Measurements from ENCODE around the gene IFITM1. TPM values are rescaled to one million over a fixed set of nuclear protein-coding genes. Genes with fewer than 3 reads are reported as not detected.

The IFITM1 gene
- total and polyA plus RNA-seq, 2 of the 13 experiments (the other 11 are each of a cell fraction or from before 2014, with no cell fraction given), result 0.38 to 11.1 TPM

GRCh38 chr11:326842-327580 lies 13.2 kb downstream of the IFITM1 start (continued):
- TF ChIP-seq ZGPAT (CRISPR knock-in tag; IDR thresholded peaks at IDR 0.05) (no peak), IRF9 (CRISPR knock-in tag; IDR thresholded peaks at IDR 0.05; ENCODE audit: borderline replicate concordance) (no peak), SIN3A (IDR thresholded peaks at IDR 0.05; ENCODE audit: borderline replicate concordance, low read depth, low read length) (no peak), ETV5 (CRISPR knock-in tag; IDR thresholded peaks at IDR 0.05; ENCODE audit: borderline replicate concordance) (peak; percentile 29; the same call in 1 of the 2 replicates), ZNF691 (CRISPR knock-in tag; IDR thresholded peaks at IDR 0.05; ENCODE audit: borderline replicate concordance, low read depth) (0 out of 2 replicates have a peak, but pooled peaks have one; percentile 57), ZNF3 (CRISPR knock-in tag; IDR thresholded peaks at IDR 0.05) (no peak), HDAC1 (CRISPR knock-in tag; IDR thresholded peaks at IDR 0.05) (no peak), ZNF670 (CRISPR knock-in tag; IDR thresholded peaks at IDR 0.05; ENCODE audit: borderline replicate concordance) (no peak), ZBTB7B (CRISPR knock-in tag; IDR thresholded peaks at IDR 0.05) (0 out of 2 replicates have a peak, but pooled peaks have one; percentile 39), ZNF331 (CRISPR knock-in tag; IDR thresholded peaks at IDR 0.05) (no peak), BHLHE40 (IDR thresholded peaks at IDR 0.05; ENCODE audit: low read length) (0 out of 2 replicates have a peak, but pooled peaks have one; percentile 6), ESRRA (CRISPR knock-in tag; IDR thresholded peaks at IDR 0.05; ENCODE audit: low read depth) (peak; percentile 57; the same call in 1 of the 2 replicates), ZFX (CRISPR knock-in tag; IDR thresholded peaks at IDR 0.05; ENCODE audit: low read depth) (peak; percentile 25; the same call in 1 of the 2 replicates), NRL (CRISPR knock-in tag; IDR thresholded peaks at IDR 0.05; ENCODE audit: borderline replicate concordance) (0 out of 2 replicates have a peak, but pooled peaks have one; percentile 26)
- TF ChIP-seq, protein P1, sequence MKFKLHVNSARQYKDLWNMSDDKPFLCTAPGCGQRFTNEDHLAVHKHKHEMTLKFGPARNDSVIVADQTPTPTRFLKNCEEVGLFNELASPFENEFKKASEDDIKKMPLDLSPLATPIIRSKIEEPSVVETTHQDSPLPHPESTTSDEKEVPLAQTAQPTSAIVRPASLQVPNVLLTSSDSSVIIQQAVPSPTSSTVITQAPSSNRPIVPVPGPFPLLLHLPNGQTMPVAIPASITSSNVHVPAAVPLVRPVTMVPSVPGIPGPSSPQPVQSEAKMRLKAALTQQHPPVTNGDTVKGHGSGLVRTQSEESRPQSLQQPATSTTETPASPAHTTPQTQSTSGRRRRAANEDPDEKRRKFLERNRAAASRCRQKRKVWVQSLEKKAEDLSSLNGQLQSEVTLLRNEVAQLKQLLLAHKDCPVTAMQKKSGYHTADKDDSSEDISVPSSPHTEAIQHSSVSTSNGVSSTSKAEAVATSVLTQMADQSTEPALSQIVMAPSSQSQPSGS (CRISPR knock-in tag; IDR thresholded peaks at IDR 0.05), result peak; percentile 72
- TF ChIP-seq, protein P2, sequence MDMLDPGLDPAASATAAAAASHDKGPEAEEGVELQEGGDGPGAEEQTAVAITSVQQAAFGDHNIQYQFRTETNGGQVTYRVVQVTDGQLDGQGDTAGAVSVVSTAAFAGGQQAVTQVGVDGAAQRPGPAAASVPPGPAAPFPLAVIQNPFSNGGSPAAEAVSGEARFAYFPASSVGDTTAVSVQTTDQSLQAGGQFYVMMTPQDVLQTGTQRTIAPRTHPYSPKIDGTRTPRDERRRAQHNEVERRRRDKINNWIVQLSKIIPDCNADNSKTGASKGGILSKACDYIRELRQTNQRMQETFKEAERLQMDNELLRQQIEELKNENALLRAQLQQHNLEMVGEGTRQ (IDR thresholded peaks at IDR 0.05; ENCODE audit: low read depth, low read length), result peak; percentile 35; the same call in 1 of the 2 replicates
- TF ChIP-seq, protein P2 (CRISPR knock-in tag; IDR thresholded peaks at IDR 0.05; ENCODE audit: borderline replicate concordance), result peak; percentile 65; the same call in 1 of the 2 replicates
